Osteoblast (primary cell): Measurements from ENCODE around the gene TNFAIP3. TPM values are rescaled to one million over a fixed set of nuclear protein-coding genes. Genes with fewer than 3 reads are reported as not detected.

Source experiments
- DNase-seq: peaks from one replicate; pipeline ENCODE4 v3.0.0; 2011; ENCODE audit warnings: low spot score, mixed read lengths; ENCODE audit not compliant: insufficient read length; ENCODE audit errors: missing footprints
- H2AFZ ChIP-seq: 2 replicates; pipeline ENCODE4 v1.6.0; 2011; ENCODE audit warnings: mild to moderate bottlenecking, low read length
- H3K27ac ChIP-seq: 2 replicates; pipeline ENCODE4 v1.5.1; 2011; ENCODE audit warnings: mild to moderate bottlenecking, low read depth, low read length, moderate library complexity
- H3K27me3 ChIP-seq: 2 replicates; pipeline ENCODE4 v1.6.0; 2012; ENCODE audit warnings: mild to moderate bottlenecking, control low read depth, inconsistent platforms, low read length, moderate library complexity; ENCODE audit not compliant: insufficient read depth
- H3K36me3 ChIP-seq: 2 replicates; pipeline ENCODE4 v1.5.1; 2011; ENCODE audit warnings: mild to moderate bottlenecking, low read length, control low read depth, moderate library complexity; ENCODE audit not compliant: insufficient read depth
- H3K4me1 ChIP-seq: 2 replicates; pipeline ENCODE4 v1.5.1; 2011; ENCODE audit warnings: mild to moderate bottlenecking, low read length, control low read depth, moderate library complexity; ENCODE audit not compliant: insufficient read depth
- H3K4me2 ChIP-seq: 2 replicates; pipeline ENCODE4 v1.6.0; 2011; ENCODE audit warnings: mild to moderate bottlenecking, low read length; ENCODE audit not compliant: insufficient read depth
- H3K4me3 ChIP-seq: fragments of 200-600 bp; sonication (generic); 3 replicates; pipeline ENCODE4 v1.5.1; 2012; ENCODE audit warnings: mild to moderate bottlenecking, low read length, inconsistent platforms; ENCODE audit not compliant: insufficient read depth
- H3K79me2 ChIP-seq: 2 replicates; pipeline ENCODE4 v1.6.0; 2012; ENCODE audit warnings: mild to moderate bottlenecking, low read length, control low read depth, inconsistent platforms; ENCODE audit not compliant: insufficient read depth
- H3K9me3 ChIP-seq: 2 replicates; pipeline ENCODE4 v1.5.1; 2011; ENCODE audit warnings: low read depth, low read length, control low read depth
- H4K20me1 ChIP-seq: 2 replicates; pipeline ENCODE4 v1.6.0; 2012; ENCODE audit warnings: mild to moderate bottlenecking, low read length, control low read depth; ENCODE audit not compliant: insufficient read depth
- CTCF ChIP-seq: IDR thresholded peaks from 2 replicates; pipeline ENCODE4 v1.5.1; 2011; ENCODE audit warnings: mild to moderate bottlenecking, low read depth, low read length, moderate library complexity; ENCODE audit errors: extremely low read depth
- total RNA-seq: library from RNA; depleted of rRNA; stranded (reverse); fragments of >200 nt; gene quantifications from 2 replicates; pipeline ENCODE4 v1.2.3, GENCODE V29; 2012

Gene TNFAIP3
- total RNA-seq, 1 donor, result 10.5 TPM

- H3K27ac ChIP-seq, result peak overlapping the region; percentile 97
- H3K4me3 ChIP-seq, result no peak overlapping the region
- H4K20me1 ChIP-seq, result no peaks in the 10 kb centered on the region
- no peak for DNase-seq
- peaks cover 42% of the 10 kb centered on the region for H3K4me1 ChIP-seq
- TF ChIP-seq CTCF, result no peak
- H2AFZ ChIP-seq, result no peak overlapping the region
- H3K9me3 ChIP-seq, result no peaks in the 10 kb centered on the region
- H3K27me3 ChIP-seq, result no peaks in the 10 kb centered on the region
- H3K4me2 ChIP-seq, result no peak overlapping the region
- H3K36me3 ChIP-seq, result no peaks in the 10 kb centered on the region
- no peaks in the 10 kb centered on the region for H3K79me2 ChIP-seq
These were observed 16.1 kb upstream of the TNFAIP3 start for GRCh38 chr6:137850816-137851602.

- Histone ChIP-seq H3K4me2 (no peak overlapping the region), H3K4me3 (no peak overlapping the region), H3K79me2 (no peaks in the 10 kb centered on the region), H3K9me3 (no peaks in the 10 kb centered on the region), H4K20me1 (no peaks in the 10 kb centered on the region), H3K27ac (peak overlapping the region; percentile 26), H3K4me1 (peaks cover 42% of the 10 kb centered on the region), H3K36me3 (no peaks in the 10 kb centered on the region), H3K27me3 (no peaks in the 10 kb centered on the region), H2AFZ (no peak overlapping the region)
- no peak for TF ChIP-seq CTCF
- DNase-seq, result no peak
These were observed 15.4 kb upstream of the TNFAIP3 start for GRCh38 chr6:137851669-137852068.

DNA sequence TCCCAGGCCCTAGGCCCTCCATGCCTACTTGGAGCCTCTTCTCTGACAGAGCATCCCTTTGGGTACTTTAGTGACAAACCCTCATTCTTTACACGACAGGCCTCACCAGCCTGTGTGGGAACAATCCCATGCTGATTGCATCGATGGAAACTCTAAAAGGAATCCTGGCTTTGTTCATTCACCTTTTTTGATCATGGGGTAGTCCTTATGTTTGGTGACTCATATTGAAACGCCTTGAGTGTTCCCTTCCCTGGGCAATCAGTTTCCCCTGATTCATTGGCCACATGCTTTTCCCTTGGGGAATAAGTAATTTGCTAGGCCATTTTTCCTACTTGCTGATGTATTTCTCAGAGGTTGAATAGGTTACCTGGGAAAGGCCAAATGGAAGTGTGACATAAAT lies 14.7 kb upstream of the TNFAIP3 start:
- TF ChIP-seq CTCF, result no peak
- Histone ChIP-seq H3K27ac (peak overlapping the region; percentile 26), H3K36me3 (no peaks in the 10 kb centered on the region), H3K4me3 (no peak overlapping the region), H3K4me1 (peaks cover 42% of the 10 kb centered on the region), H4K20me1 (no peaks in the 10 kb centered on the region), H2AFZ (no peak overlapping the region), H3K9me3 (no peaks in the 10 kb centered on the region), H3K27me3 (no peaks in the 10 kb centered on the region), H3K4me2 (no peak overlapping the region), H3K79me2 (no peaks in the 10 kb centered on the region)
- no peak for DNase-seq

DNA sequence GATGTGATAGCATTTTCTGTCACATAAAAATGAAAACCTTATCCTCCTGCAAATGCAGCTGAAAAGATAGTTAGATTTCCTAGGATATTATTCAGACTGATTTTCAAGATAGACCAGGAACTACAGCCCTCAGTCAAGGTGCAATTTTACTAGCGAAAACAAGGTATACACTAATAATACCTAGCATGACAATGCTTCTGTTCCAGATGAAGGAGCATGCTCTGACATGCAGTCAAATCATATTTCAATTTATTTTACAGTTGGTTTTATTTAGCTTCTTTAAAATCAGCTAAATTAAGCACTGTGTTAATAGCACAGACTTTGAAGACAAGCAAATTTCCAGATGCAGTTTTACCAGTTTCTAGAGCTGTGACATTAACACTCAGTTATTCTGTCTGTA lies 14.2 kb upstream of the TNFAIP3 start:
- peaks cover 42% of the 10 kb centered on the region for H3K4me1 ChIP-seq
- peak overlapping the region; percentile 26 for H3K27ac ChIP-seq
- no peaks in the 10 kb centered on the region for H3K9me3 ChIP-seq
- H3K79me2 ChIP-seq, result no peaks in the 10 kb centered on the region
- H3K36me3 ChIP-seq, result no peaks in the 10 kb centered on the region
- TF ChIP-seq CTCF, result no peak
- H3K4me3 ChIP-seq, result no peak overlapping the region
- H4K20me1 ChIP-seq, result no peaks in the 10 kb centered on the region
- DNase-seq, result no peak
- H3K27me3 ChIP-seq, result no peaks in the 10 kb centered on the region
- no peak overlapping the region for H2AFZ ChIP-seq
- no peak overlapping the region for H3K4me2 ChIP-seq
